Hepatocyte (in vitro differentiated cells): Measurements from ENCODE around the gene FARP2.

Source experiments
- EZH2 ChIP-seq: fragments of 200-600 bp; sonication (generic); IDR thresholded peaks from 2 replicates; pipeline ENCODE4 v1.6.1; 2016; ENCODE audit warnings: antibody characterized with exemption, mild to moderate bottlenecking, borderline replicate concordance
- EZH2phosphoT487 ChIP-seq: fragments of 200-600 bp; sonication (generic); IDR thresholded peaks from one replicate; pipeline ENCODE4 v1.6.1; 2018; ENCODE audit warnings: antibody characterized with exemption, mild to moderate bottlenecking, low read depth, moderate library complexity; ENCODE audit not compliant: unreplicated experiment, severe bottlenecking
- TF ChIP-seq, protein P1 (sequence below): fragments of 200-600 bp; sonication (generic); IDR thresholded peaks from 2 replicates; pipeline ENCODE4 v1.5.1; 2016; ENCODE audit warnings: antibody characterized with exemption, mild to moderate bottlenecking; ENCODE audit not compliant: poor library complexity

DNA sequence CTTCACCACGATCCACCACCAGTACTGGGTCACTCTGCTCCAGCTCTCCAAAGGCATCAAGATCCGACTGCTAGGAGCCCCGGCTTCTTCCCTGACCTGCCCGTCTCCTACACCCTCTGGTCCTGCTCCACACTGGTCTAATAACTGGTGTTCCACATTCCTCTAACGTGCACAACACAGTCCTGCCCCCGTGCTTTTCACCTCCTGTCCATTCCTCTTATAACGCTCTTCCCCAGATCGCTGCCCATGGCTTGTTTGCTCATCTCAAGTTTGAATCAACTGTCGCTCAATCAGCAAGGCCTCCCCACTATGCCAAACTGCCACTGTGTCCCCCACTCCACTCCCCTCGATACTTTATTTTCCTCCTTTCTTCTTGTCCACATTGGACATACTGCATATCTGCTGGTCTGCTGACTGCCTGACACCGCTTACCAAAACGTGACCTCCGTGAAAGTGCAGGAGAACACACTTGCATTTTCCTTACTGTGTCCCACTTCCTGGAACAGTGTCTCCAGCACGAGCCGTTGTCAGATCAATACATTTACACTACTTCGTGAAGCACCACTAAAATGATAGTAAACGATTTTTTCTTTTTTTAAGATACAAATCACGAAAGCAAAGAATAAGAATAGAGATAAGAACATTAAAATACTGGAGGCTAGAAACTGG lies 47.1 kb upstream of the FARP2 start:
- TF ChIP-seq, protein P1, sequence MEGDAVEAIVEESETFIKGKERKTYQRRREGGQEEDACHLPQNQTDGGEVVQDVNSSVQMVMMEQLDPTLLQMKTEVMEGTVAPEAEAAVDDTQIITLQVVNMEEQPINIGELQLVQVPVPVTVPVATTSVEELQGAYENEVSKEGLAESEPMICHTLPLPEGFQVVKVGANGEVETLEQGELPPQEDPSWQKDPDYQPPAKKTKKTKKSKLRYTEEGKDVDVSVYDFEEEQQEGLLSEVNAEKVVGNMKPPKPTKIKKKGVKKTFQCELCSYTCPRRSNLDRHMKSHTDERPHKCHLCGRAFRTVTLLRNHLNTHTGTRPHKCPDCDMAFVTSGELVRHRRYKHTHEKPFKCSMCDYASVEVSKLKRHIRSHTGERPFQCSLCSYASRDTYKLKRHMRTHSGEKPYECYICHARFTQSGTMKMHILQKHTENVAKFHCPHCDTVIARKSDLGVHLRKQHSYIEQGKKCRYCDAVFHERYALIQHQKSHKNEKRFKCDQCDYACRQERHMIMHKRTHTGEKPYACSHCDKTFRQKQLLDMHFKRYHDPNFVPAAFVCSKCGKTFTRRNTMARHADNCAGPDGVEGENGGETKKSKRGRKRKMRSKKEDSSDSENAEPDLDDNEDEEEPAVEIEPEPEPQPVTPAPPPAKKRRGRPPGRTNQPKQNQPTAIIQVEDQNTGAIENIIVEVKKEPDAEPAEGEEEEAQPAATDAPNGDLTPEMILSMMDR: no peak
- no peak for TF ChIP-seq EZH2
- TF ChIP-seq EZH2phosphoT487: no peak
